SH-SY5Y (cell line): Measurements from ENCODE around the gene BZW1.

Source experiments
- GATA2 ChIP-seq: IDR thresholded peaks from 2 replicates; pipeline ENCODE4 v1.6.1; 2011; ENCODE audit warnings: mild to moderate bottlenecking, low read depth, low read length
- GATA3 ChIP-seq: IDR thresholded peaks from 2 replicates; pipeline ENCODE4 v1.6.1; 2011; ENCODE audit warnings: low read depth, mild to moderate bottlenecking, low read length, moderate library complexity

Gene BZW1

GRCh38 chr2:200812122-200813022 lies 662 bp downstream of the BZW1 start:
- TF ChIP-seq GATA2 (no peak), GATA3 (no peak)

GRCh38 chr2:200814276-200814815 lies 2.6 kb downstream of the BZW1 start:
- TF ChIP-seq GATA2 = no peak
- no peak for TF ChIP-seq GATA3

DNA sequence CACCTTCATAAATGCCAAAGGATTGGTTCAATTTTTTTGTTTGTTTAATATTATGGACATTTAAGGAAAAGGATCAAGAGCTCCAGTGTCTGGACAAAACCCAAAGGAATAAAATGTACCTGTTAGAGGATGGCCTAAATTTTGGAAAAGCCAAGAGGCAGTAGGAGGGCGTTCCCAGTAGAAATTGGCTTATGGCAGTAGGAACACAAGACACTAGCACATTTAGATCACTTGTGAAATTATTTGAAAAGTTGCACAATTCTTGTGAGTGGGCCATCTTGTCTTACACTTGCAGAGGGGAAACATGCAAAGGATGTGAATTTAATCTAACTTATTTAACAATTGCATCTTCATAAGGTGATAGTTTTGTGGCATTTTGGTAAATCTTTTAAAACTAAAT lies 3.2 kb downstream of the BZW1 start:
- TF ChIP-seq GATA3 (no peak), GATA2 (no peak)

DNA sequence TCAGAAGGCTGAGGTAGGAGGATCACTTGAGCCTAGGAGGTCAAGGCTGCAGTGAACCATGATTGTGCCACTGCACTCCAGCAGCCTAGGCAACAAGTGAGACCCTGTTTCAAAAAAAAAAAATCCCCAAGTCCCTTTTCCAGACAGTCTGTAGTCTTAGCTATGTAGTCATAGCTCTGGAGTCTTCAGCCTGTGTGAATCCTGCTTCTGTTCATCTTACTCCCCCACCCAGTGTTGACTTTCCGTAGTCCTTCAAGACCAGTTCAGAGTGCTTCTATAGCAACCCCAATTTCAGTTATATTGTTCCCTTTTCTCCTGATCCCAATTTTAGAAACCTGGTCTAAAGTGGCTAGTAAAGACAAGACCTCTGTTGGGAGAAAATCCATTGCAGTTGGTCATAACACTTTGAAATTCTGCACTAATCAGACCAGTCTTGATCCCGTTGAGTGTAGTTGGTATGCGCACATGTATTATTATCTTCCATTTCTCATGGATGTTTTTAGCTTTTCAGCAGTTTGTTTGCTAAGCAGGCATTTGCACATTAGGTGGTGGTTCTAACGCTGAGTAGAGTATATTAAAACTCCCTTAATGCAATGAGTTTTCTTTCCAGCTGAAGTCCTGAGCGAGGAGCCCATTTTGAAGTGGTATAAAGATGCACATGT lies 9.0 kb downstream of the BZW1 start:
- no peak for TF ChIP-seq GATA3
- TF ChIP-seq GATA2 = no peak

GRCh38 chr2:200821686-200822245 lies 10.1 kb downstream of the BZW1 start:
- TF ChIP-seq GATA3 (no peak), GATA2 (no peak)

DNA sequence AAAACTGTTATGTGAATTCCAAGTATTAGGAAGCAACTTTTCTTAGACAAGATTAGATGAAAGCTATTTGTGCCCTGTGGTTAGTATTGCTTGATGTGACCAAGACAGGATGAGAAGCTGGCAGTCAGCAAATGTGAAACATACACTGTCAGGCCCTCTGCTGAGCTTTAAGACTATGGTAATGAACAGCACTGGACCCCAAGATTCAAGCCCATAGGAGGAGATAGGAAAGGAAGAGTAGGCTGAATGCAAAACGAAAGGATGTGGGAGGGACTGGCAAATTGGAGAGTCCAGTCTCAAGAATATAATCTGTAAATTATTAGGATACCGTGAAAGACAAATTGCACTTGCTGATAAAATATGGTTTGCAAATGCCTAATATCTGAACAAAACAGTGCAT lies 16.4 kb downstream of the BZW1 start:
- TF ChIP-seq GATA2 = no peak

- TF ChIP-seq GATA2 (no peak), GATA3 (no peak)
Measured at GRCh38 chr2:200828572-200829257, 17.0 kb downstream of the BZW1 start.

GRCh38 chr2:200829258-200829655 lies 17.5 kb downstream of the BZW1 start:
- no peak for TF ChIP-seq GATA2
- TF ChIP-seq GATA3 = no peak

- TF ChIP-seq GATA2 (no peak), GATA3 (no peak)
Measured at GRCh38 chr2:200834701-200835100, 23.0 kb downstream of the BZW1 start.

DNA sequence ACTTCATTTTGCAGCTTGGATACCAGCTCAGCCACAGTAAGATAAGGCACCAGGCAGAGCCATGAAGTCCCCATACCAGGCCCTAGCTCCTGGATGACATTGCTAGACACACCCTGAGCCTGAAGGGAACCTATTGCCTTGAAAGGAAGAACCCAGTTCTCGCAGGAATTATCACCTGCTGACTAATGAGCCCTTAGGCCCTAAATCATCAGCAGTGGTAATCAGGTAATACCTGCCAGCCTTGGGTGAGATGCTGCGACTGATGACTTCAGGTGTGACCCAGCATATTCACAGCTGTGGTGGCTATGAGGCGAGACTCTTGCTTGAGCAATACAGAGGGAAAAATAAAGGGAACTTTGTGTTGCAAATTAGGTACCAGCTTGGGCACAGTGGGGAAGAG lies 27.8 kb downstream of the BZW1 start:
- TF ChIP-seq GATA2 (no peak), GATA3 (no peak)

- TF ChIP-seq GATA2 = no peak
- no peak for TF ChIP-seq GATA3
Measured at GRCh38 chr2:200843993-200844948, 32.6 kb downstream of the BZW1 start.

DNA sequence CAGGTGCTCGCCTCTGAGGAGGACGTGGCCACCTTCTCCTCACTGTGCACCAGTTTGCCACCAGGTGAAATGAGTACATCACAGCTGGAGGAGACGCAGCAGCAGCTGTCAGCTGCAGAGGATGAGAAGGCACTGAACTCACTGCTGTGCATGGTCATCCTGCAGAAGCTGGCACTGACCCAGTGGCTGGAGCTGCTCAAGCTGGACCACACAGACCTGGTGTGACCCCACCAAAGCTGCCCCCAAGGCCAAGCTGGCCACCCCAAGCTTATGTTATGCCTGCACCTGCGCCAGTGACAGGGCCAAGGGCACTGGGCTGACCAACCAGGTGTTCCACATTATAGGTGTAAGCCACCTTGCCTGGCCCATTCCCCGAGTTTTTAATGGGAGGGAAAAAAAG lies 33.5 kb downstream of the BZW1 start:
- TF ChIP-seq GATA2 (no peak), GATA3 (no peak)
